Esophagus squamous epithelium (tissue), 4 donors: ENCODE measurements around the gene TMEM178B.

Experiments
- POLR2A ChIP-seq, 4 donors: fragments of 450-650 bp; IDR thresholded peaks; one replicate each; pipeline ENCODE4 v1.6.1; 2017; ENCODE audit warnings: antibody characterized with exemption in 4 of 4, mild to moderate bottlenecking in 4 of 4, moderate library complexity in 3 of 4
- TF ChIP-seq, protein P1 (sequence below), 6 experiments: fragments of 450-650 bp in 4 of 6; fragments of 200-600 bp in 2 of 6; sonication (generic) in 2 of 6; IDR thresholded peaks; one replicate each; pipeline ENCODE4 v1.5.1; 2016 to 2019; ENCODE audit warnings: antibody characterized with exemption in 6 of 6, mild to moderate bottlenecking in 4 of 6, moderate library complexity in 4 of 6

DNA sequence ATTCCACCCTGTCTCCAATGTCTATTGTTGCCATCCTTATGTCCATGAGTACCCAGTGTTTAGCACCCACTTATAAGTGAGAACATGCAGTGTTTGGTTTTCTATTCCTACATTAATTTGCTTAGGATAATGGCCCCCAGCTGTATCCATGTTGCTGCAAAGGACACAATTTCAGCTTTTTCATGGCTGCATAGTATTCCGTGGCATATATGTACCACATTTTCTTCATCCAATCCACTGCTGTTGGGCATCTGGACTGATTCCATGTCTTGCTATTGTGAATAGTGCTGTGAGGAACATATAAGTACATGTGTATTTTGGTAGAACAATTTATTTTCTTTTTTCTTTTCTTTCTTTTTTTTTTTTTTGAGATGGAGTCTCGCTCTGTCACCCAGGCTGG is 68.2 kb downstream of the TMEM178B start:
- TF ChIP-seq, protein P1, sequence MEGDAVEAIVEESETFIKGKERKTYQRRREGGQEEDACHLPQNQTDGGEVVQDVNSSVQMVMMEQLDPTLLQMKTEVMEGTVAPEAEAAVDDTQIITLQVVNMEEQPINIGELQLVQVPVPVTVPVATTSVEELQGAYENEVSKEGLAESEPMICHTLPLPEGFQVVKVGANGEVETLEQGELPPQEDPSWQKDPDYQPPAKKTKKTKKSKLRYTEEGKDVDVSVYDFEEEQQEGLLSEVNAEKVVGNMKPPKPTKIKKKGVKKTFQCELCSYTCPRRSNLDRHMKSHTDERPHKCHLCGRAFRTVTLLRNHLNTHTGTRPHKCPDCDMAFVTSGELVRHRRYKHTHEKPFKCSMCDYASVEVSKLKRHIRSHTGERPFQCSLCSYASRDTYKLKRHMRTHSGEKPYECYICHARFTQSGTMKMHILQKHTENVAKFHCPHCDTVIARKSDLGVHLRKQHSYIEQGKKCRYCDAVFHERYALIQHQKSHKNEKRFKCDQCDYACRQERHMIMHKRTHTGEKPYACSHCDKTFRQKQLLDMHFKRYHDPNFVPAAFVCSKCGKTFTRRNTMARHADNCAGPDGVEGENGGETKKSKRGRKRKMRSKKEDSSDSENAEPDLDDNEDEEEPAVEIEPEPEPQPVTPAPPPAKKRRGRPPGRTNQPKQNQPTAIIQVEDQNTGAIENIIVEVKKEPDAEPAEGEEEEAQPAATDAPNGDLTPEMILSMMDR (IDR thresholded peaks at IDR 0.05): no peak
- TF ChIP-seq POLR2A (IDR thresholded peaks at IDR 0.05): no peak
